Stimulated activated CD8-positive, alpha-beta memory T cell treated with anti-CD3 and anti-CD28 coated beads, Interleukin-12 subunit alpha, Interleukin-12 subunit beta, amount 100 ng/mL, for 24 hours (primary cell): Measurements from ENCODE around the gene SSPN.

Source experiments
- DNase-seq: peaks from one replicate; pipeline ENCODE4 v3.0.0-alpha.2; 2020; ENCODE audit errors: extremely low read depth

The SSPN gene

DNA sequence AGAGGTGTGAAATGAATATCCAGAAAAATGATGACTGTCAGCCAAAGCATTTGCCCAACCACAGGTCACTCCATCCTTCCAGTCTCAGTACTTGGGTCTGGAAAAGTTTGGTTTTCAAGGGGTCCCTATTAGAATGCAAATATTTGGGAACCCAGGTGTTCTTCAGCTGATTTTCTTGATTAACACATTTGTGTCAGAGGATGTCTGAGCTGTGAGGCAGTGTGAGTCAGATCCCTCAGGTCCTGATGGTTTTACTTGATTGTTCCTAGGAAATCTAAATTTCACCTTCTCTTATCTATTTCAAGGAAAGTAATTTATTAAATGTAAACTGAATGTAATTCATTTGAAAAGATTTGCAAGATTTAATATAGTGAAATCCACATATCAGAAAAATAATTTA, 71.5 kb downstream of the SSPN start:
- no peak for DNase-seq

DNA sequence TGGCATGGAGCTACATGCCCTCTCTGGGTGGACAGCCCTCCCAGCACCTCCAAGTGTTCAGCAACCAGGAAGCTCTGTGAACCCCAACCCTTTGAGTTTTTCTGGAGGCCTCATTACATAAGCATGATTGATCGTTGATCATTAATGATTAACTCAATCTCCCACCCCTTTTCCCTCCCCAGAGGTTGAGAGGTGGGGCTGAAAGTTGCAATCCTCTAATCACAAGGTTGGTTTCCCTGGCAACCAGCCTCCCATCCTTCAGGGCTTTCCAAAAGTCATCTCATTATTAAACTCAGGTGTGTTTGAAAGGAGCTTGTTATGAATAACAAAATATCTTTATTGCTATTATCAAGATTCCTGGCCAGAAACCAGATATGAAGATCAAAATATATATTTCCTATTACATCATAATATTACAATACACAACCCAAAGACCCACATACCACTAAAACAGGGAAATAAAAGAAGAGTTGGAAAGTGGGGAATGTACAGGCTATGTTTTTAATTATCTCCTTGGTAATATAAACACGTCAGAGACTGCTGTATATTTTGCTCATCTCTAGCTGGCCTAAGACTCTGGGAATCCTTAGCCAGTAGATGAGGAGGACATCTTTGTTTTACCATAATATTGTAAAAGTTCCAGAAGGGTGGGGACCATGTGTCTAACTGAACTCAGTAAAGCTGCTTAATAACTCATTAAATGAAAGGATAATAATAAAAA, 73.6 kb downstream of the SSPN start:
- DNase-seq = no peak

DNA sequence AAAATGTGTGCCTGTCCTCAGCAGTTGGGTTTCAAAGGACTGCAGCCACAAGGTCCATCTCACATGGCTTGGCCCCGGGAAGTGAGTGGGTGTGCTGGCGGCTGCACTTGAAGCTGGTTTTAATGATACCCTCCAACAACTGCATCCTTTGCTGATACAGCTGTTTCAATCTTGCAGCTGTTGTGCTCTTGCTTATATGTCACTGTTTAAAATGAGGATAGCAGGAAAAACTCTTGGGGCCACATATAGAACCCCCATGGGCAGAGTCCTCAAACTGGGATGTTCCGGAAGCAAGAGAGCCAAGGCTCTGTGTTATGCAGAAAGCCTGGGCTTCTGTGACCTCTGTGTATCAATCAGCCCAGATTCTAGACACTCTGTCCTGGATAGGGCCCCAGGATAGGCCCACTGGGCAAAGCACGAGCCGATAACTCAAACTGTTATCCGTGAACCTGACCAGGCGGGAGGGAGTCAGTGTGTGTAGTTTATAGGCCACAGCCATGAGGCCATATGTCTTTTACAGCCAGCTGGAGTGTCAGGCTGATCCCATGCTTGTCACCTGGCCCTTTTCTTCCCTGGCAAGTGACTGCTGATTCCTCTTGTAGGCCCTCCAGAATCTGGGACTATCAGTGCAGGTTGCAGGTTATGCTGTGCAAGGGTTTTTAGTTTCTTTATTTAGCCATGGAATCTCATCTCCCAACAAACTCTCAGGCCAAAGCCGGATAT, 74.3 kb downstream of the SSPN start:
- no peak for DNase-seq

DNA sequence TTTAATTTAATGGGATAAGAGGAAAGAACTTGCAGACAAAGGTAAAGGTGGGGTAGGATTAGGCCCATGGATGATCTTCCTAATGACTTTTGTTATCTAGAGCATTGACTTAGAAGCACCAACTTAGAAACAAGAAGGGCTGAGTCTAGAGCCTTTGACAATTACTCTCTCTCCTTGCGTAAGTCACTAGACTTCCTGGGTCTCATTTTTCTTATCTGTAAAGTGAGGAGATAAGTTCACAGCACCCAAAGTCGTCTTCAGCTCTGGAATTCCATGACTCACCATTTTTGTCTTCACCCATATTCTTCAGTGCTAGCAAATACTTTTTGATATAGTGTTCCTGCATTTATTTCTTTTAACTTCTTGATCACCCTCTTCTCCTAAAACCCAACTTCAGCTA, 75.7 kb downstream of the SSPN start:
- no peak for DNase-seq

DNA sequence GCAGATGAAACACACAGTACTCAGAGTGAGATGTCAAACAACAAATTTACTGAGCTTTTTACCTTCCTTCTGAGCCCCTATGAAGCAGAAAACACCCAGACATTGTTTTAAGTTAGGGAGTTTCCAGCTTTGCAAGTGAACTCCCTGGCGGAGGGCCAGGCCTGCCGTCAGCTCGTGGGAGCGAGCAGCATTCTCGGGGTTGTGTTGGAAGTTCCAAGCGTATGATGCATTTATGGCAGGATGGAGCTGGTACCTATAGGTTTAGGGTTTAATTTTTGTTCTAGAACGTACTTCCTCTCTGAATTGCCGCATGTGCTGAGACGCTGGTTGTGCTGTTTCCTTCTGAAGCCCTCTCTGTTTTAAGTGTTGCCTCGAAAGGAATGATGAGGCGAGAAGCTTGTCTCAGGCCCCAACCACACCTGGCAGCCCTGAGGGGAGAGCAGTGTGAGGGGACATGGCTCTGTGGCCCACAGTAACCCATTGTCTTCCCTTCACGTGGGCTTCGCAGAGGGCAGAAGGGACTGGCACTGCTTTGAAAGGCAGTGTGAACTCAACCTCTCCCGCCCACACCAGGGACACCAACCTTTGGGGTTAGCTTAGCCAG, 76.6 kb downstream of the SSPN start:
- DNase-seq = no peak

DNA sequence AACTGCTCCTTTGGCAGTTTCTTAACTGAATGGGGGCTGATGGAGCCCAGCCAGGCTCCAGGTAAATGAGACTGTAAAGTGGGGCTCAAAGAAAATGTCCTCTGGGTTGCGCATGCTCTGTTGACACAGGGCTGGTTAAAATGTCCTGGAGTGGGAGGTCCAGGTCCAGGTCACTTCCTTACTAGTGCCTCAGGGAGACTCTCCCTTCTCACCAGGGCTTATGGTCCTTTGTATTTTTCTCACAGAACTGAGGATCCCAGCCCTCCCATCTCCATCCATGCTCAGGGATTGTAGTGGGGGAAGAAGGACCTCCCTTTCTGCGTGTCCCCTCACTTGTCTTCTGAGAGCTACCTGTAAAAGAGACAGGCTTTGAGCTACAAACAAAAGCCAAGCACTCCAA, 77.5 kb downstream of the SSPN start:
- DNase-seq = no peak

DNA sequence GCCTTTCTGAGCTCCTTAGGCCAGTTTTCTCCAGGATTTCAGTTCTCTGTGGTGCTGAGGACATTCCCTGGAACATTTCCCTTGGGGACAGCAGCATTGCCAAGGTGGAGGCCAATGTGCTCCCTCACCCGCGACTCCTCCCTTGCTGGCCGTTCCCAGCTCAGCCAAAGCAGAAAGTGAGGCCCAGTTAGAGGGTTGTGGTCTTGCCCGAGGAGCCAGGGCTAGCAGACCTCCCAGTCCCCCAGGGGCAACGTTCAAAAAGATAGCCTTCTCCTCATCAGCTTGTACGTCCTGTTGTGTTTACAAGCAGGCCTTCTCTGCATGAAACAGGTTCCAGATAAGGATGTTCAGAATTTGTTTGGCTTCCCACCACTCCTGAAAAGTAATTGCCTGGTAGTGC, 78.4 kb downstream of the SSPN start:
- DNase-seq = no peak

DNA sequence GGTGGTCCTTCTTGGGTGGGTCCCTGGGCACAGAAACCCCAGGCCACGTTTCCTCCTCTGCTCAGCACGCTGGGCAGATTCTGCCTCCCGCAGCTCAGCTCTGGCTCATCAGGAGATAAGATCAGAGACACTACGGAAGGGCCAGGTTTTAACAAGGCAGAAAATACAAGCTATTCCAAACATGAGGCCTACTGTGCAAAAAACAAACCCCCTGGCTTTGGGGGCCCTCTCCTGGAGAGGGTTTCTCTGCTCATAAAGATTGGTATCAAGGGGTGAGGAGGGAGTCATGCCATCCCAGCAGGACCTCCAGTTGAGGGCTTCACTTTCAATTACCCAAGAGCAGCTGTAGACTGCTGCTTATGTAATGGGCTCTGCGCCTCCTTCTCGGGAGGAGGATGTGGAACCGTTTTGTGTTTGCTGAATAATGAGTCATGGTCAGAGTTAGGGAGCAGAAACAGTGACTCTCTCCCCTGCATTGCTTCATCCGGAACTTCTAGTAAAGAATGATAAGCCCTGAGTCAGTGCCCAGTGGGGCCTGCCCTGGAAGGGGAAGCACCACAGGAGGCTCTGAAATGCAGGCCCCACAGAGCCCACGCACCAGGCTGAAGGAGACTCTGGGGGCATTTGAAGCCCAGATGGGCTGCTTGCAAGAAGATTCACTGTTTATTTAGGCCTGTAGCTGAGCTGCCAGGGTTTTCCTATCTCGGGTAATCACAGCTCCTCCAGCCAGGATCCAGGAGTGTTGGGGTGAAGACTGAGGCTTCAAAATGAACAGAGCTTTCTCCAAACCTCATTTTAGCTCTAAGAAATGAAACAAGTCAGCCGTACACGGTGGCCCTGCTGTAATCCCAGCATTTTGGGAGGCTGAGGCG, 79.3 kb downstream of the SSPN start:
- peak; percentile 14 for DNase-seq

DNA sequence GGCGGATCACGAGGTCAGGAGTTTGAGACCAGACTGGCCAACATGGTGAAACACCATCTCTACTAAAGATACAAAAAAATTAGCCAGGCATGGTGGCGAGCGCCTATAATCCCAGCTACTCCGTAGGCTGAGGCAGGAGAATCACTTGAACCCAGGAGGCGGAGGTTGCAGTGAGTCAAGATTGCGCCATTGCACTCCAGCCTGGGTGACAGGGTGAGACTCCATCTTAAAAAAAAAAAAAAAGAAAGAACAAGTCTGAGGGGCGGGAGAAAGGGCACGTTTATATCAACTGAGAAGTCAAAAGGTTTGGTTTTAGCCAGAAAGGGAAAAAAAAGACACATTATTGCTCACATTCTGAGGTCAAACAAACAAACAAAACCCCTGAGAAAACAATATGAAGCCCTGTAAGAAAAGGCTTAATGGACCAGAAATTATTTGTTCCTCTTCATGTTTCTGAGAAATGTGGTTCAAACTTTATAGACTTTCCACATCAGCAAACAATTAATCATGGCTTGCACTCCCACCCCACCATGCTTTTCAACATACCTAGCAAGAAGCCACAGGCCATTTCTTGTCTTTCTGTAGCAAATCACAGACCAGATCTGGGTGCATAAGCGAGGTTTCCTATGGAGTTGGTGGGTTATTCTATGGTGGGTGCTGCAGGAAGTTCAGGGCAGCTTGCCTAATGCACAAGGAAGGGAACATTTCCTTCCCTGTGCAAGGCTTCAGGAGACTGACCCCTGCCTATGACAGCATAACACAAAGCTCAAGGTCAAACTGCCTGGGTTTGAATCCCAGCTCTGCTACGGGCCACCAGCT, 80.1 kb downstream of the SSPN start:
- no peak for DNase-seq

DNA sequence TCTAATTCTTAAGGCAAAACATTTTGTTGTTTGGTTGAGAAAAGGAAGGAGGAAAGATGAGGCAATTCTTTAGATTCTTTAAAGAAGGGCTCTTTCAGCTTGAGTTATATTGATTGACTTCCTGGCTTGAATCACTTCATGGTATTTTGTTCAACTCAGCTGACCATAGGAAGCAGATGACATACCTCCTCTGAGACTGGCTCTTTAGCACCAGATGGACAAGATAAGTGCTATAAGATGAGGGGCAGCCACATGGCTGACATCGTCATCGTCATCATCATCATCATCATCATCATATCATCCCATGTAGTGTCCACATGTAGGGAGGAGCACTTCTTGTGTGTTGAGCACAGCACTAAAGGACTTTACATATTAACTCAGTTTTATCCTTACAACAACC, 81.3 kb downstream of the SSPN start:
- no peak for DNase-seq

DNA sequence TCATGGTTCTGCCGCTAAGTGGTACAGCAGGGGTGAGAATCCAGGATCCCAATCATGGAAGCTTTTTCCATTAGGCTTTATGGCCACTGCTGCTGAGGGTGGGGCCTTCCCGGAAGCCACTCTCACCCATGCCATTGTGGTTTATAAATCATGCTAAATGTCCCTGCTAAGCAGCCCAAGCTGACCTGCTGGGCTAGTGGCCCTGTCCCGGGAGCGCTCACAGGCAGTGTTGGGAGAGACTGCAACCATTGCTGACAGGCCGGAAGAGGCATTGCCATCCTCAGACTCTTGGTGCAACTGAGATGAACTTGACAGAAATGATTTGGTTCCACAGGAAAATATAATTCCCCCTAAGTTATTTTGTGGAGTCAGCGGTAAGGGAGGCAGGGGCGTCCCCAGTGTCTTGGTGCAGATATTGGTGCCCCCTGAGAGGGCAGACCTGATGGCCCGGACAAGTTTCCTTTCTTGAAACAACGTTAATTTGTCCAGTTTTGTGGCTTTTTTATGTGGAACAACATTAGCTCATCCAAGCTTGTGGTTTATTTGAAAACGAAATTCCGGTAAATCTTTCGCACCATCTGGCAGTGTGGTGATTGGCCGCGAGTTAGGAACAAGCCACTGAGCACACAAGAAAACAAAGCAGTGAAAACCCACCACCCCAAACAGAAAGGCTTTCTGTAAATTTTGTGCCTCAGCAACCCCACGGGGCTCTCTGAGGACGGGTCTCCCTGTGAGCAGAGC, 82.3 kb downstream of the SSPN start:
- DNase-seq = no peak

DNA sequence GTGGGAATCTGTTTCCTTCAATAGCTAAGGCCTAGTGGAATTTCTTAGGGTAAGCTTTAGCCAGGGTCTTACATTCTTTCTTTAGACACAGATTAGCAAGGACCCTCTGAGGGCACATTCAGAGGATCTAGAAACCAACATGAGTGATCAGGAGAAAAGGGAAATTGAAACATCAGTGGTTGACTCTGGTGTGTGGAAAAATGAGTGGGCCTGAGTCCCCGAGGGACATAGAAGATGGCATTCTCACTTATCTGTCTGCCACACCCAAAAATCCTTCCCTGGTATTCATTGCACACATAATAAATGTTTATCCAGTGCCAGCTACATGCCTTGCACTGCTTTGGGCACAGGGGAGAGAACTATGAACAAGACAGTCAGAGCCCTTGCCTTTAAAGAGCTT, 82.9 kb downstream of the SSPN start:
- DNase-seq = no peak

DNA sequence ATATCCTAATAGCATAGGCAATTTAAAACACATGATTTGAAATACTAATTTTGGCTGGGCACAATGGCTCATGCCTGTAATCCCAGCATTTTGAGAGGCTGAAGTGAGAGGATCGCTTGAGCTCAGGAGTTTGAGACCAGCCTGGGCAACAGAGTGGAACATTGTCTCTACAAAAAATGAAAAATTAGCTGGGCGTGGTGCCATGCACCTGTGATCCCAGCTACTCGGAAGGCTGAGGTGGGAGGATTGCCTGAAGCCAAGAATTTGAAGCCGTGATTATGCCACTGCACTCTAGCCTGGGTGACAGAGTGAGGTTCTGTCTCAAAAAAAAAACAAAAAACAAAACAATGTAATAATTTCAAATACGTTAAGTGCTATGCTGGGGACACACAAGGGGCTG, 83.3 kb downstream of the SSPN start:
- no peak for DNase-seq

DNA sequence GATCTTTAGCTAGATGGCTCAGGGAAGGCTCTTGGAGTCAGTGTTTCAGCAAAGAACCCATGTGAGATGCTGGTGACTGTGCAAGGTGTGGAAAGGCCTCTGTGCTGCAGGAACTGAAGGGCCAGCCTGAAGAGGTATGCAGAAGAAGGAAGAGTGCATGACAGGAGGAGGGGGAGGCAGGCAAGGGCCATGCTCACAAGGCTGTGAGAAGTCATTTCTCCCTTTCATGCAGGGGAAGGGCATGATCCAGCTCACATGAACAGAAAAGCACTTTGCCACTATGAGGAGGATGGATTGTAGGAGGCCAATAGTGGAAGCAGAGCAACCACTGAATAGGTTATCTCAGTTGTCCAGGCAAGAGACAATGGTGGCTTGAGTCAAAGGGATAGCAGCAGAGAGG, 83.7 kb downstream of the SSPN start:
- no peak for DNase-seq

DNA sequence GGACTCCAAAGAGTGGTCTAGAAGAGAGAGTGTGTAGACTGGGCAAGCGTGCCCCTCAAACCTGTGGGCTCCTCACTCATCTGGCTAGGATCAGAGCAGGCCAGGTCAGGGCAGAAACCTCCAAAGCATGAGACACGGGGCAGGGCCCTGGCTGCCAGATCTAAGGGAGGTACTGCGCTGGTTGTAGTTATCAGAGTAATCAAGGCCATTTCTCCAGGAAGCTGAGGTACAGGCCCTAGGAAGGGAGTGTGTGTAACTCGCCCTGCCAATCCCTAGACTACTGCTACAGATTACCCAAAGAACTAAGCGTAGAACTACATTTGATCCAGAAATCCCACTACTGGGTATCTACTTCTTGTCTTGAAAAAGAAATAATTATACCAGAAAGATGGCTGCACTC, 84.5 kb downstream of the SSPN start:
- no peak for DNase-seq

DNA sequence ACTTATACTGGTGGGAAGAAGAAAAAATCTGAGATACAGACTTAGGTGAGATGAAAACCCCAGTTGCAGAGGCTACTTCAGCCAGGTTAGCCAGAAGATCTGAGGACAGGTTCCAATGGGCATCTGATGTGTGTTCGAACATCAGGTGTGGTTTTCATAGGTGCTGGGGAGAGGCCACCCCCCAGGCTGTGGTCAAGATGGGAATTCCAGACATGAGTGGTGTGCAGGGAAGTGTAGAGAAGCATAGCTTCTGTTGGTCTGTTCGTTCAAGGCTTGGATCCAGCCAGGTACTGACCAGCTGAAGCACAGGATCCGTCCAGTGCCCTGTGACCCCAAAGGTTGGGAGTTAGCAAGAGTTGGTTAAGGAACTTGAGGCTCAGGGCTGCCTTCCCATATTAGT, 85.5 kb downstream of the SSPN start:
- DNase-seq = no peak

DNA sequence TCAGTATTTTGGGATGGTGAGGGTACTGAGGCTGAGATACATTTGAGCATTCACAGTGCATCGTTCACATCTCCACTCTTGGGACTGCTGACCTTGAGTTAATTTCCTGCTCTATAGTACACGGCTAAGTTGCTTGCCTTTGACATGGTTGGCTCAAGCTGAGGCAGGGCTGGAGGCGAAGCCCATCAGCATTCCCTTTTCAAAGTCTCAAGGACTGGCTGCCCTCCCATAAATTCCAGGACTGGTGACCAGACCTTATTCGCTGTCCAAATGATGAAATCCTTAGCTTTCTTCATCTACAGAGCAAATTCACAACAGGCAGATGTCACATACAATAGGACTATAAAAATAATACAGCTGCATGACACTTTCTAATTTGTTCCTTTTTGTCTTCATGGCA, 85.9 kb downstream of the SSPN start:
- DNase-seq = no peak

DNA sequence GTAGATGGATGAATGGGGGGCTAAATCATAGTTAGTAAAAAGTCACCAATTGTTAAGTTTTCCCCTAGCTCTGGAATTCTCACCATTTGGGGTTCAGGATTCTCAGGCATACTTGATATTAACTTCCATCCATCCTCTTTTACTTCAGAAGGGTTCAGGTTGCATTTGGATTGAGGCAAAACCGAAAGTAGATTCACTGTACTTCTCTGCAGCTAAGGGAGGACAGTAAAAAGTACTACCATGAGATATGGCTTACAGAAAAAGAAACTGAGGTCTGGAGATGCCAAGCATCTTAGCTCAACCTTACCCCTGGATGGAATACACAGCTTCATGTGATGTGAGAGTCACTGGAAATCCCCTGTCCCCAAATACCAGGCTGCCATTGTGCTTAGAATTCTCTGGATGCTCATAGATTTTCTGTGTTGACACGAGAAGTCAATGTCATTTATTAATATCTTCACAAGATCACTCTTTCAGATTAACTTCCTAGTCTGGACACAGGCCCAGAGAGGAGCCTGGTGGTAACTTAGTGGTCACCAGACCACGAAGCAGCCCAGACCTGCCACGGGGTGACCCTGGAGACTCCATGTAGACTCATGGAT, 87.1 kb downstream of the SSPN start:
- no peak for DNase-seq

DNA sequence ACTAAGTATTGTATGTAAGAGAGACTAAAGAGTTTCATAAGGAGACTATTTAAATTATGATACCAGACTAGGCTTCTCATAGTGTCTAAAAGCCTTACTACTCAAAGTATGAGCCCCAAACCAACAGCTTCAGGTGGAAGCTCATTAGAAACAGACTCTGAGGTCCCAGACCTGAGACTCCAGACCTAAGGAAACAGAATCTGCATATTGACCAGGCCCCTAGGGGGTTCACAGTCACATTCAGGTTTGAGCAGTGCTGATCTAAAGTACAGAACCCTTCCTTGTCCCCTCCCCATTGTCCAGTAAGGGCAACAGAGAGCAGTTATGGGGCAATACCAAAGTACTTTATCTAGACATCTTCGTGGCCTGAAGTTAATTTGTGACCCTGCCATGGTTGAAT, 87.7 kb downstream of the SSPN start:
- no peak for DNase-seq

DNA sequence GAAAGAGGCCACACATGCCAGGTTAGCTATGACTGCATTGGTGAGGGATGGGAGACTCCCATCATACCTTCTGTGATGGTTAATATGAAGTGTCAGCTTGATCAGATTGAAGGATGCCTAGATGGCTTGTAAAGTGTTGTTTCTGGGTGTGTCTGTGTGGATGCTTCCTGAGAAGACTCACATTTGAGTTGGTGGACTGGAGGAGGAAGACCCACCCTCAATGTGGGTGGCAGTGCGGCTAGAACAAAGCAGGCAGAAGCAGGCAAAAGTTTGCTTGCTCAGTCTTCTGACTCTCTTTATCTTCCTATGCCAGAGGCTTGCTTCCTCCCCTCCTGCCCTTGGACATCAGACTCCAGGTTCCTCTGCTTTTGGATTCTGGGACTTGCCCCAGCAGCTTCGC, 88.2 kb downstream of the SSPN start:
- no peak for DNase-seq
